GM12875 (cell line): Measurements from ENCODE around the gene IQSEC1.

Experiments
- H3K4me3 ChIP-seq: one replicate; pipeline ENCODE4 v1.5.1; 2011; ENCODE audit warnings: low read depth, low read length, control low read depth
- CTCF ChIP-seq: IDR thresholded peaks from 2 replicates; pipeline ENCODE4 v1.5.1; 2011; ENCODE audit warnings: low read depth, mild to moderate bottlenecking, control low read depth, inconsistent platforms, low read length, moderate library complexity, borderline replicate concordance; ENCODE audit not compliant: insufficient read depth

IQSEC1 gene

GRCh38 chr3:13034861-13035260 lies 38.4 kb downstream of the IQSEC1 start:
- H3K4me3 ChIP-seq = no peak overlapping the region
- TF ChIP-seq CTCF = no peak

GRCh38 chr3:13034109-13034800 lies 39.0 kb downstream of the IQSEC1 start:
- no peak for TF ChIP-seq CTCF
- H3K4me3 ChIP-seq = no peak overlapping the region

- no peak overlapping the region for H3K4me3 ChIP-seq
- TF ChIP-seq CTCF = no peak
These were observed 41.0 kb downstream of the IQSEC1 start for GRCh38 chr3:13032206-13032605.

GRCh38 chr3:13031621-13032020 lies 41.6 kb downstream of the IQSEC1 start:
- no peak for TF ChIP-seq CTCF
- H3K4me3 ChIP-seq = no peak overlapping the region

- H3K4me3 ChIP-seq = no peak overlapping the region
- TF ChIP-seq CTCF = no peak
These were observed 42.5 kb downstream of the IQSEC1 start for GRCh38 chr3:13030684-13031083.

- no peak overlapping the region for H3K4me3 ChIP-seq
- no peak for TF ChIP-seq CTCF
These were observed 45.0 kb downstream of the IQSEC1 start for GRCh38 chr3:13028010-13028821.

GRCh38 chr3:13027154-13027553 lies 46.1 kb downstream of the IQSEC1 start:
- TF ChIP-seq CTCF = no peak
- no peak overlapping the region for H3K4me3 ChIP-seq
